ENCODE data around the gene ASCC3. TPM values are rescaled to one million over a fixed set of nuclear protein-coding genes. Genes with fewer than 3 reads are reported as not detected.

ASCC3 gene
- total RNA-seq, 1 donor: 47.5 TPM

DNA sequence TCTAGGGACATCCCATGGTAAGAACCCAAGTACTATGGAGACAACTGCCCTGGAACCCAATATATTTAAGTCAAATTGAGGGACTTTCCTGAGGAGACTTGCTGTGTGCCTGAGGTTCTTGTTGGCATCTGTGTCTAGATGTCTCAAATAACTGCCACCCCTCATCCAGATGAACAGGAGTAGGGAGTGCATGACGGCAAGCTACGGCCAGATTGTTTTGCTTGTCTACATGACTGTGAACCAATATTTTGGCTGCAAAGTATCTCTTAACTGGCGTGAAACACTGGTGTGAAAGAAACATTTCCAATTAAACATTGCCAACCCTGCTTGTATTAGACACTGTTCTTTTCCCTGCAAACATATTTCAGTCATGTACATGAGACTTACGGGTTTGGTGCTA lies 364.0 kb downstream of the ASCC3 start:
- Histone ChIP-seq H3K9me3 (ENCODE audit: low read depth, low read length) (no peaks in the 10 kb centered on the region), H3K27me3 (ENCODE audit: insufficient read depth, low read length) (no peaks in the 10 kb centered on the region), H3K4me3 (ENCODE audit: low read length) (no peak overlapping the region), H3K4me1 (ENCODE audit: insufficient read depth, low read length) (no peaks in the 10 kb centered on the region)

DNA sequence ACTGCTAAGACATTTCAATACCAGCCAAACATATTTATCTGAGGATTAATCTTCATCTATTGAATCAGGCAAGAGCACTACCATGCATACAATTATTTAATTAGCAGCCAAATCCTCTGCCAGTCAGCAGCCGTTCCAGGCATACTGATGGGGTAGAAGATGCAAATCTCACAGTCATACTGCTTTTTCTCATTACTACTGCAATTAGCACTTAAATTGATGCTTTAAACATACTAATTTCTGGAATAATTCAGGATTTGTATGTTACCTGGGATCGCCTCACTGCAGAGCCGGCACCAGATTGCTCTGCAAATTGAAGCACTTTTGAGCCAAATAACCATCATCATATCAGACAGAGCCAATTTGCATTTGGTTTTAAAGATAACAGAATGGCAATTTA lies 366.5 kb downstream of the ASCC3 start:
- Histone ChIP-seq H3K4me3 (ENCODE audit: low read length) (no peak overlapping the region), H3K4me1 (ENCODE audit: insufficient read depth, low read length) (no peaks in the 10 kb centered on the region), H3K9me3 (ENCODE audit: low read depth, low read length) (no peaks in the 10 kb centered on the region), H3K27me3 (ENCODE audit: insufficient read depth, low read length) (no peaks in the 10 kb centered on the region)

DNA sequence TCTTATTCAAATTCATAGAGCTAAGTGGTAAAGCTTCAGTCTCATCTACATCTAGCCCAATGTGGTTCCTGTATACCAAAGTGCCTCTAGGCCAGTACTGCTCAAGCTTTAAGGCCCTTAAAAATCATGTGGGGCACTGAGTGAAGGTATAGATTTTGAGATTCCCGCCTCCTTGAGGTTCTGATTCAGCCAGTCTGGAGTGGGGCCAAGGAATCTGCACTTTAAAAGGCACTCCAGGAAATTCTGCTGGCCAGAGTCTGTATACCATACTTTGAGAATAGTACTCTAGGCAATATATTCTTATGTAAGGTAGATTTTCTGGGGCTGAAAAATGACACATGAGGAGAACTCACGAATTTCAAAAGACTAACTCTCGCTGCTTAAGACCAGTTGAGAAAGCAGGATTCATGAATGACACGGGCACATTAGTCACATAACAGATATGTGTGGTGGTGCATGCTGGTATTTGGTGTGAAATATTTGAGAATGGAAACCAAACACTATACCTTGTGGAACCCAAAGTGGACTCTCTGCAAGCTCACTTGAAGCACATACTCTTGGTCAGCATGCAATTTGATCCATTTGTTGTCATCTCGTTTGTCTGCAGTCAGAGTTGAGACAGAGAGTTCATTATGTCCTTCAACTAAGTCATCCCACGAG lies 368.8 kb downstream of the ASCC3 start:
- Histone ChIP-seq H3K4me3 (ENCODE audit: low read length) (no peak overlapping the region), H3K9me3 (ENCODE audit: low read depth, low read length) (no peaks in the 10 kb centered on the region), H3K27me3 (ENCODE audit: insufficient read depth, low read length) (no peaks in the 10 kb centered on the region), H3K4me1 (ENCODE audit: insufficient read depth, low read length) (no peaks in the 10 kb centered on the region)

DNA sequence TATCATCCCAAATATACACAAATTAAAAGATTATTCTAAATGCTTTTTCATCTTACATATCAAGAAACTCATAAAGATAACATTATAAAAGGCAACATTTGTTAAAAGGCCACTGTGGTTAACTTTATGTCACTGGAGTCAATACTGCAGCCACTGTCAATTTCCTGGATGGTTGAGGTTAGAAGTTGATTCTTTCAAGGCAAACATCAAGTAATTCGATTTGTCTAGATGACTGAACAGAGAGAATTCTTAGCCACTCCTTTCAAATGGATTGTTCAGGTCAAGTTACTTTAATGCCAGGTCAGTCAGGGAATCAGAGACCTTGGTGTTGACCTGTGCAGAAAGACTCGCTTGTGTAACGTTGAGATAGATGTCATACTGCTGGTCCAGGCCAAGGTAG lies 372.0 kb downstream of the ASCC3 start:
- no peaks in the 10 kb centered on the region for H3K27me3 ChIP-seq (ENCODE audit: insufficient read depth, low read length)
- H3K4me3 ChIP-seq (ENCODE audit: low read length): no peak overlapping the region
- H3K9me3 ChIP-seq (ENCODE audit: low read depth, low read length): no peaks in the 10 kb centered on the region
- H3K4me1 ChIP-seq (ENCODE audit: insufficient read depth, low read length): no peaks in the 10 kb centered on the region

DNA sequence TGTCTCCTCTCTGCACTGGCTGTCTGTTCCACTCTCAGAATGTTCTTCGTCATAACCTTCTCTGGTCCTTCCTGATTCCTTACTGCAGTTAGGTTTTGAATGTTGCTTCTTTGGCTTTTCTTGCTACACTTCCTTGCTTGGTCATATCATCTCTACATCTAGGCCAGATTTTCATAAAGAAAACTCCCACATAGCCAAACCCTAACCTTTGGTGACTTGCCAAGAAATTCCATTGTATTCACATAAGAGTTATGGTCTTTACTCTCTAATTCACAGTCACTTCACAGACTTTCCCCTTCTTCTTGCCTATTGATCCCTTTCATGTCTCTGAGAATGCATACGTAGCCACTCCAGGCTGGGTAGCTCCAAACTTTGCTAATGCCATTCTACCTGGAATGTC lies 374.5 kb downstream of the ASCC3 start:
- Histone ChIP-seq H3K9me3 (ENCODE audit: low read depth, low read length) (no peaks in the 10 kb centered on the region), H3K27me3 (ENCODE audit: insufficient read depth, low read length) (no peaks in the 10 kb centered on the region), H3K4me3 (ENCODE audit: low read length) (no peak overlapping the region), H3K4me1 (ENCODE audit: insufficient read depth, low read length) (no peaks in the 10 kb centered on the region)

DNA sequence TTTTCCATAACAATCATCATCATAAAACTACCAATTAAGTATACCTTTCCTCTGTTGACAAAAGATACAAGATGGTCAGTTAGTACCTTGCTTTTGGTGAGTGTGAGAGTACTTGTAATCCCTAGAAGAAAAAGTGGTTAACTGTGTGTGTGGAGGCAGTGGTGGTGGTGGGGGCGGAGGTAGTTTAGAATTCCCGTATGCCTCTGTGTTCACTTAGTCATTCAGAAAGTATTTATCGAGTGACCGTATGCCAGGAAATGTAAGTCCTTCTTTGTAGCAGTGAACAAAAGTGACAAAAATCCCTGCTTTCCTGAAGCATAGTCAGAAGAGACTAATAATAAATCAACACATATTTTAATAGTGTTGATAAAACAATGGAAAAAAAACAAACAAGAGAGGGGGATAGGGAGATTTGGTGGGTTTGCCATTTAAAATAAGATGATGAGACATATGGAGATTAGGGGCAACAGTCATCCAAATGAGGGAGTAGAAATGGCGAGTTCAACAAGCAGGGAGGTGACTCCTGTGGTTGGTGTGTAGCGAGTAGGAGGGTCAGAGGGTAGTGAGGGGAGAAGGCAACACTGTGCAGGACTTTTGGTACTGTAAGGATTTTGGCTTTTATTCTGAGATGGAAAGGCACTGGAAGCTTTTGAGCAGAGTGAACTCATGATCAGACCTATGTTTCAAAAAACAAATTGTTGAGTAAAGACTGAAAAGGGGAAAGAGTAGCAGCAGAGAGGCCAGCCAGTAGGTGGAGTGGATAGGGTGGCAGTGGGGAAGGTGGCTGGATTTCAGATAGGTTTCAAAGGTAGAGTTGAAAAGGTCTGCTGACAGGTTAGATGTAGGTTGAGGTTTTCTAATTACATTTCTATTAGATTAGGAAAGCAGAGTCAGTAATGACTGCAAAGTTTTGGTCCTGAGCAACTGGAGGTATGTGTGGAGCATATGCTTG lies 376.1 kb downstream of the ASCC3 start:
- H3K9me3 ChIP-seq (ENCODE audit: low read depth, low read length): no peaks in the 10 kb centered on the region
- H3K27me3 ChIP-seq (ENCODE audit: insufficient read depth, low read length): no peaks in the 10 kb centered on the region
- H3K4me3 ChIP-seq (ENCODE audit: low read length): no peak overlapping the region
- no peaks in the 10 kb centered on the region for H3K4me1 ChIP-seq (ENCODE audit: insufficient read depth, low read length)

DNA sequence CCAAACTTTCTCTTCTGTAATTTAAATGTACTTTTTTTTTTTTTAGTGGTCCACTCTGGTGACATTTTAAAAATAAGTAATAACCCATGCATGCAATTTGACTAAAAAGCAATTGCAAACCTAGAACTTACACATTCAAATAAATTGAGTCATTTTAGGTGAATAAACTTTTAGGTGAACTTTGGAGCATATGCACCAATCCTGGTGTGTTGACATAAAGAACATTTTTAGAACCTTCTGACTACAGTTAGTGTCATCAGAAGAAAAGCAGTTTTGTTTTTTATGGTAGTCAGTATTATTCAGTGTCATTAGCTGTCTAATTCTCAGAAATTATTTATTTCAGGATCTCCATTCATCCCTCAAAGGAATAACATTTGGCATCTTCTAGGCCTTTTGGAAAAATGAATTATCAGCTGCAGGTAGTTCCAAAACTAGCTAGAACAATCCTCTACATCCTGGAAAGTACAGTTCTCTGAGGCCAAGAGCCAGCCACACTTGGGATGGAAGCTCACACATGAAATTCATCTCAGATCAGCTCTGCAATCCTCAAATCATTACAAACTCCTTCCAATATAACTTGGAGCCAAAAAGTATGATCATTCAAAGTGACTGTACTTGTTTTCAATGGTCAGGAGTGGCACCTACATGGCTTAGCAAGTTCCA lies 378.0 kb downstream of the ASCC3 start:
- H3K27me3 ChIP-seq (ENCODE audit: insufficient read depth, low read length): no peaks in the 10 kb centered on the region
- no peak overlapping the region for H3K4me3 ChIP-seq (ENCODE audit: low read length)
- no peaks in the 10 kb centered on the region for H3K4me1 ChIP-seq (ENCODE audit: insufficient read depth, low read length)
- no peaks in the 10 kb centered on the region for H3K9me3 ChIP-seq (ENCODE audit: low read depth, low read length)

DNA sequence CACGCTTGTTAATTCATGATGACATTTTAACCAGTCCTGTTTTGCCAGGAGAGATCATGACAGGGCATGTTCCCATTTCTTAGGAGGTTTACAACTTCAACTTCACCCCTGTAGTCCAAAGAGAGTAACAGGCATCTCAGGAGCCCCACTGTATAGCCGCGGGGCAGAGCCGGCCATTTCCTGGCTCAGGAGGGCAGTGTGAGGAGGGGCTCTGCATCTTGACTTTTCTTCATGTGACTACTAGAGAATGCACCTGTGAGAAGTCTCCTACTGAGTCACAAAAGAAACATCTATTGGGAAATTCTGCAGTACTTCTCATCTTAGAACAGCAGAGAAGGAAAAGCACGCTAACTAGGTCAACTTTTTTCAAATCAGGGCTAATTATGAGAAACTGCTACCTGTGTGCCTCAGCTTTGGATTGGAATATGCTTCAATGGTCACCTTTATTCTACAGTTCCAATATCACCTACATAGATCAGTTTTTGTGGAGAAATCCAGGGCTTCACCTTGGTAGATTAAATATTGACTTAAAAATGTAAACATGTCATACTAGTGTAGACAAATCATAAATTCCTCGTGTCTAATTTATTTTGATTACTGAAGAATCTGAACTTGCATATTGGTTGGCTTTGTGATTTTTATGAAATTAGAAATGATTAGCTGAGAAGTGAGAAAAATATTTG lies 387.8 kb downstream of the ASCC3 start:
- peaks cover 9% of the 10 kb centered on the region for H3K27me3 ChIP-seq (ENCODE audit: insufficient read depth, low read length)
- H3K4me3 ChIP-seq (ENCODE audit: low read length): no peak overlapping the region
- no peaks in the 10 kb centered on the region for H3K9me3 ChIP-seq (ENCODE audit: low read depth, low read length)
- H3K4me1 ChIP-seq (ENCODE audit: insufficient read depth, low read length): no peaks in the 10 kb centered on the region

DNA sequence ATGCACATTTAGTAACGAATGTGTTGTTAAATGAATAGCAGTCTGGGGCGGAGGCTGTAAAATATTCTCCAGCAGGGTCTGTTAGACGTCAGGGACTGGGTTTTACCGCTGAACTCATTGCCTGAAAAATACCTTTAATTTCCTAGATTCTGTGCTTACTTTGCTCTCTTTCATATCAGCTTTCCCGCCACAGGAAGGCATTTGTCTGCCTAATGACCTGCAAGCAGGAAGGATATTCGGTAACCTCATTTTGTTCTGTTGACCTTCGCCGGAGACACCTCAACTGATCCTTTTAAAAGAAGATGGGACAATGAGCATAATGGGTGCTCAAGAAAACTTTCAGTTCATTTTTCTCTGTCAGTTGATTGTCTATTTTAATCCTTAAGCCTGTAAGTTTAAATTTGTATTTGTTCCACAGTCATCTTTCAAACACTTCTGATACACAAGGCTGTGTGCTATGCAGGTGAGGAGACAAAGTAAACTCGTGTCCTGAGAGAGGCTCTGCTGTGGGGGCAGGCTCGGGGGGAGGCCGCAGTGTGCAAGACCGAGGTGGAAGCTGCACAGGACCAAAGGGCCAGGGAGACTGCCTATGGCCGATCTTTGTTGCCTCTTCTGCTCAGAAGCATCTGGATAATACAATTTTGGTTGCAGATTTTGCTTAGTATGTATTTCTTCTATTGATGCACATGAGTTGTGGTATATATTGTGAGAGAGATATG lies 389.0 kb downstream of the ASCC3 start:
- Histone ChIP-seq H3K9me3 (ENCODE audit: low read depth, low read length) (no peaks in the 10 kb centered on the region), H3K4me3 (ENCODE audit: low read length) (no peak overlapping the region), H3K4me1 (ENCODE audit: insufficient read depth, low read length) (no peaks in the 10 kb centered on the region), H3K27me3 (ENCODE audit: insufficient read depth, low read length) (peaks cover 9% of the 10 kb centered on the region)

DNA sequence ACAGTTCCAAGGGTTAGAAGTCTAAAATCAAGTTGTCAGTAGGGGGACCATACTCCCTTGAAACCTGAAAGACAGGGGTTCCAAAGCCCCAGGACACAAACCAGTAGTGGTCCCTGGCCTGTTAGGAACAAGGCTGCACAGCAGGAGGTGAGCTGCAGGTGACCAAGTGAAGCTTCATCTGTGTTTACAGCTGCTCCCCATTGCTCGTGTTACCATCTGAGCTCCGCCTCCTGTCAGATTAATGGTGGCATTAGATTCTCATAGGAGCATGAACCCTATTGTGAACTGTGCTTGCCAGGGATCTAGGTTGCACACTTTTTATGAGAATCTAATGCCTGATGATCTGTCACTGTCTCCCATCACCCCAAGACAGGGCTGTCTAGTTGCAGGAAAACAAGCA lies 391.1 kb downstream of the ASCC3 start:
- Histone ChIP-seq H3K4me1 (ENCODE audit: insufficient read depth, low read length) (no peaks in the 10 kb centered on the region), H3K4me3 (ENCODE audit: low read length) (no peak overlapping the region), H3K9me3 (ENCODE audit: low read depth, low read length) (no peaks in the 10 kb centered on the region), H3K27me3 (ENCODE audit: insufficient read depth, low read length) (peaks cover 13% of the 10 kb centered on the region)

DNA sequence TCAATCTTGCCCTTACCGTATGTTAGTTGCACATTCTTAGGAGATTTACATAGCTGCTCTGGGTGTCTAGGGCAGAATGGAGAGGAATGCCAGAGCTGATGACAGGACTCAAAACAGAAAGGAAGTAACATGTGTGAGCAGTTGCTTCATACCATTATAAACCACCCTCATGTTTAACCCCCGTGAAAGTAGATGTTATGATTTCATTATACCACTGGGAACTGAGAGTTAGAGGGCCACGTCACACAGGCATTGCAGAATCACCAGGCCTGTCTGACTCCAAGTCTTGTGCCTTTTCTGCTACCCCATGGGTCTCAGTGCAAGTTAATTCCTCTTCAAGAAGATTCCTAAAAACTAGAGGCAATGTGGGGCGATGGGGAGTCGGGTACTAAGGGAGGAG lies 392.9 kb downstream of the ASCC3 start:
- peaks cover 12% of the 10 kb centered on the region for H3K27me3 ChIP-seq (ENCODE audit: insufficient read depth, low read length)
- no peaks in the 10 kb centered on the region for H3K9me3 ChIP-seq (ENCODE audit: low read depth, low read length)
- no peaks in the 10 kb centered on the region for H3K4me1 ChIP-seq (ENCODE audit: insufficient read depth, low read length)
- H3K4me3 ChIP-seq (ENCODE audit: low read length): no peak overlapping the region

DNA sequence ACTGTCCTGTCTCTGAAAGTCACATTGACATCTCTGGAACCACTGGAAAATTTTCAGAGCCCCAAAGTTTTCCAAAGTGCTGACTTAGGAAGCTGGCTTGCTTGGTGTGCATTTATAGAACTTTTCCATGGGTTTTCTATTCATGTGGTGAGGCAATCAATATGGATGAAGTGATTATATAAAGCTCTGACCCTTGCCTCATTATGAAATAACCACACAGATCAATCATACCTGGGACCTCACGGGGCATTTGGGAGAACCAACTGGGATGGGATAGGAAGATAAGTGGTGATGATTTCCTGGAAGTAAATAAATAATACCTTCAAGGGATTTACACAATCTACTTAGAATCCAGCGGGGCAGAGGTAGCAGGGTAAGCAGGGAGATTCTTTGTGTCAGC lies 393.5 kb downstream of the ASCC3 start:
- H3K4me1 ChIP-seq (ENCODE audit: insufficient read depth, low read length): no peaks in the 10 kb centered on the region
- no peak overlapping the region for H3K4me3 ChIP-seq (ENCODE audit: low read length)
- no peaks in the 10 kb centered on the region for H3K9me3 ChIP-seq (ENCODE audit: low read depth, low read length)
- H3K27me3 ChIP-seq (ENCODE audit: insufficient read depth, low read length): peaks cover 8% of the 10 kb centered on the region

DNA sequence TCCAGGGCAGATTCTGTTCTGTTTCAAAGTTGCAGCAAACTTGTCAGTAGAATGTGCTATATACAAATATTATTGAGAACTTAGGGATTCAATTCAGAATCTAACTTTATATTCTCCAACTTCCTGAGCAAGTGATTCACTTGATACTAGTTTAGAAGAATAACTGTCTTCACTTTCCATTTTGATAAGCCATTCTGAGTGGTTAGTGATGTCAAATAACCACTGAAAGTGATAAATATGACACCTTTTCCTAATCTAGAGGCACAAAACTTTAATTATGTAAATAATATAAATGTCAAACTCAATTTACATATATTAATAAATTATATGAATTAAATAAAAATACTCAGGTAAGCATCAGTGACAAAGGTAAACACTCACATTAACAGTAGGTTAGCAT lies 395.9 kb downstream of the ASCC3 start:
- Histone ChIP-seq H3K4me3 (ENCODE audit: low read length) (no peak overlapping the region), H3K9me3 (ENCODE audit: low read depth, low read length) (no peaks in the 10 kb centered on the region), H3K4me1 (ENCODE audit: insufficient read depth, low read length) (no peaks in the 10 kb centered on the region), H3K27me3 (ENCODE audit: insufficient read depth, low read length) (peaks cover 8% of the 10 kb centered on the region)

DNA sequence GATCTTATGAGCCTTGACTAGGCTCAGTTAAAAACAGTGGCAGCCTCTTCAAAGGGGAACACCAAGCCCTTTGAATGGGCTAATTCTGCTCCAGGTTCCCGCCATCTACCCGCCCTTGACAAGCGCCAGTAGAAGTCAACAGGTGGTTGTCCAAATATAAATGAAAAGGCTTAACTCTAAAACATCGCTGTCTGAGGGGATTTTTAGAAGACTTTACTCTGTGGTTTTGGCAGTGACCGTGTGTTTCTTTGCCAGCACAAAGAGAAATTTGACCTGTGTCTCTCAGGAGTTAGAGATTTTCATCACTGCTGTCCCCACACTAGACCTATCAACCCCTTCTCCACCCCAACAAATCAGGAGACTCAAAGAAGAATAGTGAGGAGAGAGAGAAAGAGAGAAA lies 396.7 kb downstream of the ASCC3 start:
- Histone ChIP-seq H3K4me1 (ENCODE audit: insufficient read depth, low read length) (no peaks in the 10 kb centered on the region), H3K9me3 (ENCODE audit: low read depth, low read length) (no peaks in the 10 kb centered on the region), H3K27me3 (ENCODE audit: insufficient read depth, low read length) (peaks cover 8% of the 10 kb centered on the region), H3K4me3 (ENCODE audit: low read length) (no peak overlapping the region)
